ENCODE measurements around the gene TUBA1B.
"Not testable (repeated sequence)": the region's sequence is repeated elsewhere in the genome, so short reads cannot be mapped to it uniquely, and the experiment has no call there.

Gene TUBA1B

DNA sequence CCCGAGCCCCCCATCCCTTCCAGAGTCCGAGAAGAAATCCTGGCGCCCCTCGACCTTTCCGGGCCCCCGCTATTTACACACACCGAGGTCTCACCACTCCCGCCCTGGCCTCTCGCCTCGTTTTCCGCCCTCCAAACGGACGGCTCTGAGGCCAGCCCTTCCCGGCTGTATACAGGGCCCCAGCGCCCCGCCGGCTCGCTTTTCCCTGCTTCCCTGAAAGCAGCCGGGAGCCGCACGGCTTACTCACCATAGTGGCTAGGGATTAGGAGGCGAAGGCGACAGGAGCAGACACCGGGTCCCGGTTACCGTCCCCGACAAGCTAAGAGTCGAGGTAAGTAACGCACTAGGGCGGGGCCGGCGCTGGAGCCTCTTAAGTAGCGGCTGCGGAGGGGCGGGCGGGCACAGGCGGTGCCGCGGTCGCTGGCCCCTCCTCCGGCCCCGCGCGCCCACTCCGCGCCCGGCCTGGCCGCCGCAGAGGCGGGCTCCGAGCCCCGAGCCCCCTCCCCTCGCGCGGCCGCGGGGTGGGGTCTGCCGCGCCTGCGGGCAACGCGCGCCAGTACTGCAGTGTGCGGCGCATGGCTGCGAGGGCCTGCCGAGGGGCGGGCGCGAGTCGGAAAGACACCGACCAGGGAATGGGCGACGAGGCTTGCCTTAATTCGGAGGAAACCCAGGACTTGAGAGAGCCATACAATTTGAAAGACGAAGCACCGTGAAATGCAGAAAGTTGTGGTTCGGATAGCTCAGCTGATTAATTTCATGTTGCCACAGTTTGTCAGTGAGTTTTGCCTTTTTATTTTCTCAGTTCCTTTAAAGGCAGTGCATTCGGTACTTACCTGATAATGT is at the start of gene TUBA1B:
TSS of gene TUBA1B (minus strand) at position 345 of the 843 bp plus-strand sequence. CDS start at position 250, 95 bp downstream.
- DNase-seq = peak; percentile 92 to 97

- no peak for DNase-seq
Measured at GRCh38 chr12:49174218-49174617, 43.0 kb upstream of the TUBA1B start.

DNA sequence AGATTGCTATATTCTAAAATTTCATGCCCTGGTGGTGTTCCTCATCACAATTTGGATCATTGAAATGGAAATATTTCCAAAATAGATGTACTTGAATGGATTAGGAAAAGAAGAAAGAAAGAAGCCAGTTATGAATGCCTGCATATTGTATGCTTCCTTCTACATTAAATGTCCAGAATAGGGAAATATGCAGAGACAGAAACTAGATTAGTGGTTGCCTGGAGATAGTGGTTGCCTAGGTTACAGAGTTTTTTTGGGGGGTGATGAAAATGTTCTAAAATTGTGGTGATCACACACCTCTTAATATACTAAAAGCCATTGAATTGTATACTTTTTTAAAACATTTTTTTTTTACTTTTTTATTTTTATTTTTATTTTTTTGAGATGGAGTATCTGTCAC is 39.7 kb upstream of the TUBA1B start:
- no peak for DNase-seq

DNA sequence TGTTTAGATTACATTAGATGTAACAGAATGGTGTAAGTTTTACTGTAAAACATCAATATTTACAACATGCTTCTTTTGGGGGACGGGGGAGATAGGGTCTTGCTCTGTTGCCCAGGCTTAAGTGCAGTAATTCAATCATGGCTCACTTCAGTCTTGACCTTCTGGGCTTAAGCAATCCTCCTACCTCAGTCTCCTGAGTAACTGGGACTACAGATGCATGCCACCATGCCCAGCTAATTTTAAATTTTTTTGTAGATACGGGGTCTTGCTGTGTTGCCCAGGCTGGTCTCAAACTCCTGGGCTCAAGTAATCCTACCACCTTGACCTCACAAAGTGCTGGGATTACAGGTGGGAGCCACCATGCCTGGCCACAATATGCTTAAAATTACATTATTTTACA is 33.9 kb upstream of the TUBA1B start:
- no peak for DNase-seq

DNA sequence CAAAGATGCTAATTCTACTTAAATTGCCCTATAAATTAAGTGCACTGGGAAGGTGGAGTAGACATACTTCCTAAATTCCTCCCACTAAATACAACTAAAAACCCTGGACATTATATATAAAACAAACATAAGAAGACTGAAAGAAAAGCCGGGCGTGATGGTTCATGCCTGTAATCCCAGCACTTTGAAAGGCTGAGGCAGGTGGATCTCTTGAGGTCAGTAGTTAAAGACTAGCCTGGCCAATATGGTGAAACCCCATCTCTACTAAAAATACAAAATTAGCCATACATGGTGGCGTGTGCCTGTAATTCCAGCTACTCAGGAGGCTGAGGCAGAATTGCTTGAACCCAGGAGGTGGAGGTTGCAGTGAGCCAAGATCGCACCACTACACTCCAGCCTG is 30.7 kb upstream of the TUBA1B start:
- DNase-seq = not testable (repeated sequence)

GRCh38 chr12:49161092-49161795 is 30.0 kb upstream of the TUBA1B start:
- DNase-seq = no peak

DNA sequence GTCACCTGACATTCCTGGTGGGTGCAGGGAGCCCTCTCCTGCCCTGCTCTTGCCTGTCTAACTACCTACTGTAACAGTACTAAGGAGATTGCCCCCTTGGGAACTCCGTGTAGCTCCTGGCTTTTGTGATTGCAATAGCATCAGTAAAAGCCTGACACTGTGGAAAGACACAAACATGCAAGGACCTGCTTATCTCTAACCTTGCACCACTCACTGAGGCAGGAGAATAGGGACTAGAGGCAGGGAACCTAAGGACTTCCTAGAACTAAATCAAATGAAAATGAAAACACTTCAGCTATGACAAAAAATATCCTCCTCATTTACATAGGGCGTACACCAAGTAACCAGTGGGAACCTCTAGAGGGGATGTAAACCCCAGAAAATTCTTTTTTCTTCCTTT is 29.2 kb upstream of the TUBA1B start:
- DNase-seq = no peak

GRCh38 chr12:49154221-49154620 is 23.0 kb upstream of the TUBA1B start:
- no peak for DNase-seq

DNA sequence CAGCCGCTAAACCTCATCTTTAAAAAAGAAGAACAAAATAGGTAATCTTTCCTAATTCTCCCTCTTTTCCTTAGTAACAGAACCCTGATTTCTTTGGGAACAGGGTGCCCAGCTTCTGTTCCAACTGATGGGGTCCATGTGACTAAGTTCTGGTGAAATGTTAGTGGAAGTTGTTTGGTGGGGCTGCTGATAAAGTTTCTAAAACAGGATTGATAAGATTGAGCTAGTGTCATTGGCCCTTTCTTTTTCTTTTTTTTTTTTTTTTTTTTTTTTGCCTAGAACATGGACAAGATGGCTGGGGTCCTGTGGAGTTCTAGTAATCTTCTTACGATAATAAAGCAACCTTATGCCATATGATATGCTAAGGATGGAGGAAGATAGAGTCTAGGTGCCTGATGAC is 16.2 kb upstream of the TUBA1B start:
- no peak for DNase-seq

DNA sequence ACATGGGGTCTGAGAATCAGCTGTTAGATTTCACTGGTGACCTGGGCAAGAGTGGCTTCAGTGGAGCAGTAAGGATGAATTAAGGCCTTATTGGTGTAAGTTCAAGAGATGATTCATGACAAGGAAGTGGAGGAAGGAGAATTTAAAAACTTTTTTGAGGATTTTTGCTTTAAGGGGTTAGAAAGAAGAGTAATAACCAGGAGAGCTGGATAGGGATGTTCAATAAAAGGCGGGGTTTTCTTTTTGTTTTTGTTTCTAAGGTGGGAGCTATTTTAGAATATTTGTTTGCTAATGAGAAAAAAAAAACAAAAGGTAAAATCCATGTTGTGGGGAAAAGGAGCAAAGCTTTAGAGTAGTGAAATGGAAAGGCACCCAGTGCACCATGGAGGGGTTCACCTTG is 15.2 kb upstream of the TUBA1B start:
- no peak for DNase-seq

GRCh38 chr12:49144384-49144783 is 13.2 kb upstream of the TUBA1B start:
- no peak for DNase-seq

- DNase-seq = no peak
Measured at GRCh38 chr12:49138999-49139398, 7.8 kb upstream of the TUBA1B start.

GRCh38 chr12:49138587-49138986 is 7.4 kb upstream of the TUBA1B start:
- DNase-seq = no peak

DNA sequence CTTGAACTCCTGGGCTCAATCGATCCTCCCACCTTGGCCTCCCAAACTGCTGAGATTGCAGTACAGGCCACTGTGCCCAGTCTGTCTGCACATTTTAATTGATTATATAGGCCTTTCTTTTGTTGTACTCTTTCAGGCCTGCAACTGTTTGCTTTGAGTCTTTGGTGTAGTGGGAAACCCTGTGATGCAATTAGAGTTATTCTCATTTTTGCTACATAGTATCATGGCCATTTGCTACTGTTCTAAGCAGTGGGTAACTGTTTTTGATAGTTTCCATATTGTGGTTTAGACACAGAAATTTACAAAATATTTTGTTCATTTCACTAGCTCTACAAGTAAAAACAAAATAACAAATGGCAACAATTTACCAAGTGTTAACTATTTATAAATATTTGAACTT is 6.3 kb upstream of the TUBA1B start:
- no peak for DNase-seq

- not testable (repeated sequence) for DNase-seq
Measured at GRCh38 chr12:49136997-49137396, 5.8 kb upstream of the TUBA1B start.

- DNase-seq = no peak
Measured at GRCh38 chr12:49133590-49133989, 2.4 kb upstream of the TUBA1B start.

DNA sequence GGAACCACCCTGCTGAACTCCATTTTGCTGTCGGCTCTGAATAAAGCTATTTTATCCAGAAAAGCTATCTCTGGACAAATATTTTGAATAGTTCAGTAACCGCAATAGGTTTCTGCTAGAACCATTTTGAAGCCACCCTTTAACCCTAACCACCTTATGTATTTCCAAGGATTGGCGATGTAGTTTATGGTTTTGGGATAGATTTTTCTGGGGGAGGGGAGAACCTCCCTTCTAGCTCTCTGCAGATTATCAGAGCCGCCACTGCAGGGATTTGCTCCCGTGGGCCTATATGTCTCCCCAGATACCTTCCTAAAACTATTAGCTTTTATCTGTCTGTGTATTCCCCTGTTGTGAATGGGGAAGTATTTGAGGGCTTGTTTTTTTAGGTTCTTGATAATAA is 1.8 kb upstream of the TUBA1B start:
- no peak for DNase-seq

DNA sequence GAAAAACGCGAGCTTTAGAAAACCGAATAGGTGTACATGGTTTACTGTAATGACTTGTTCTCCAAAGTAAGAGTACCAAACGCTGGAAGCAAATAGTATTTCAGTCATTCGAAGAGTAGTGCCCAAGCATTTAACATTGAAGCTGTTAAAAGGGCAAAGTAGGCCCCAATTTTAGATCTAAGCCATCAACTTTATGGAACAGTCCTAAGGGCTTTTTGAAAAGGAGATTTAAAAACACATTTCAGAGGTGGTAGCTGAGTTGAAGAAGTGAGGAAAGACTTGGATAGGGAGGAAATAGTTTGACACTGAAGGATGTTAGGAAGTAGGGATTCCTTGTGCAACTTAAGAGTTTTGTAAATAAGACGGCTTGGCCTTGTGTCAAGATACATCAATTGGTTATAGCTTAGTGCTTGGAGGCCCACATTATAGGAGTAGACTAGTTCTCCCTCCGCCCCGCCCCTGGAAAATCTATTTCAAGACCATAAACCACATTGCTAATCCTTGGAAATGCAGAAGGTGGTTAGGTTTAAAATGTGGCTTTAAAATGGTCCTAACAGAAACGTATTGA is 783 bp upstream of the TUBA1B start:
- no peak for DNase-seq

DNA sequence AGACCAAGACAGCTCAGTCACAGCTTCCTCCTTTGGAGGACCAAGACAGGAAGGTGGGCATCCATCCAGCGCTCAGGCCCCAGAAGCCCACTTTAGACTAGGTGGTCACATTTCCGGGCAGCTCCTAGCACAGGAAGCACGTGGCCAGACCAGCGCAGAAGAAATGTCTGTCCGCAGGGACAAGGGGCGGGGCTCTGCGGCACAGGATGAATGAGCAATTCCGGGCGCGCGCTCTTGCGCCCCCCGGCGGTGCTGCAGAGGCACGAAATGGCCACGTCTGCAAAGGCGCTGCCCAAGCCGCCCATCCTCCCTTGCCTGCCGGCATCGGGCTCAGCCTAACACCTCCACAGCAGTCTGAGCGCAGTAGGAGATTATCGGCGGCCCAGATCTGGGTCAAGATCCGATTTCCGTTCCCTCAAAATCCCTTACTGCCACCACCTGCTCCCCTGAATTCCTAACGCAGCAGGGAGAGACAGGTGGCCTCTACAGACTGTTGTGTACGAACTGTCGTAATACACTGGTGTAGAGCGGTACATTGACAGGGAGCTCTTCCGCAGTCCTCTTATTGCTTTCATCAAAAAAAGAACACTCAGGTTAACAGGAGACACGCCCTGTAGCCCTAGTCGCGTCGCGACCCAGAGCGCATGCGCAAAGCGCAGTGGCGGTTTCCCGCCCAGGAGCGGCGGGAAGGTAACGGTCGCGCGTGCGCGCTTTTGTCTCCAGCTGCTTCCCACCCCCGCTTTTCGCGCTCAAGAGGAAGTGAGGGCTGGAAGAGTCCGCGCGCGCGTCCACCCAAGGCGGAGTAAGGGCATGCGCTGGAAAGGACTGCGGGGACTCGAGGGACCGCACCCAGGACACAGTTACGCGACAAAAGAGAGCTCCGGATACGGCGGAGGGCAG is 794 bp downstream of the TUBA1B start:
- peak; percentile 90 to 91 for DNase-seq

DNA sequence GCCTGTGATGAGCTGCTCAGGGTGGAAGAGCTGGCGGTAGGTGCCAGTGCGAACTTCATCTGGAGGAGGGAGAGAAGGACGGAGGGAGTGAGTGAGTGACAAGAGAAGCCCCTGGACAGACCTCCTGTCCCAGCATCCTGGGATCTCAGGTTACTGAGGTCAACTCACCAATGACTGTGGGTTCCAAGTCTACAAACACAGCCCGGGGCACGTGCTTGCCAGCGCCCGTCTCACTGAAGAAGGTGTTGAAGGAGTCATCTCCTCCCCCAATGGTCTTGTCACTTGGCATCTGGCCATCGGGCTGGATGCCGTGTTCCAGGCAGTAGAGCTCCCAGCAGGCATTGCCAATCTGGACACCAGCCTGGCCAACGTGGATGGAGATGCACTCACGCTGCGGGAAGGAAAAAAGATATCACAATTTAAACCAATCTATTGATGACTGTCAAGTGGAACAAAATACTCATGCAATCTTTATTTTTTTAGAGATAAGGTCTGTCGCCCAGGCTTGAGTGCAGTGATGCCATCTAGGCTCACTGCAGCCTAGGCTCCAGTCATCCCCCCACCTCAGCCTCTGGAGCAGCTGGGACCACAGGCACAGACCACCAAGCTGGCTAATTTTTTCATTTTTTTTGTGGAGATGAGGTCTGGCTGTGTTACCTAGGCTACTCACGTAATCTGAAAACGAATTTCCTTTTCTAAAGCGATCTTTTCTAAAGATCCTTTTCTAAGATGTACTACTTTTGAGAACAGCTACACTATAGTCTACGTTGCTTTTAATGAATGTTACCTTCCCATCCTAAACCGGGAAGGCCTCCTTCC is 1.7 kb downstream of the TUBA1B start:
- no peak for DNase-seq

DNA sequence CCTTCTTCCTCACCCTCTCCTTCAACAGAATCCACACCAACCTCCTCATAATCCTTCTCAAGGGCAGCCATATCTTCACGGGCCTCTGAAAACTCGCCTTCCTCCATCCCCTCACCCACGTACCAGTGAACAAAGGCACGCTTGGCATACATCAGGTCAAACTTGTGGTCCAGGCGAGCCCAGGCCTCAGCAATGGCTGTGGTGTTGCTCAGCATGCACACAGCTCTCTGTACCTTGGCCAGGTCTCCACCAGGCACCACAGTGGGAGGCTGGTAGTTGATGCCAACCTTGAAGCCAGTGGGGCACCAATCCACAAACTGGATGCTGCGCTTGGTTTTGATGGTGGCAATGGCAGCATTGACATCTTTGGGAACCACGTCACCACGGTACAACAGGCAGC is 3.2 kb downstream of the TUBA1B start:
- not testable (repeated sequence) for DNase-seq

All from NCI-H187 (cell line).